Smooth muscle cell (in vitro differentiated cells): ENCODE measurements around the gene COMTD1. TPM values are rescaled to one million over a fixed set of nuclear protein-coding genes. Genes with fewer than 3 reads are reported as not detected.
"Not testable (repeated sequence)": the region's sequence is repeated elsewhere in the genome, so short reads cannot be mapped to it uniquely, and the experiment has no call there.

Source experiments
- DNase-seq: peaks from one replicate; lab custom pipeline; 2025; ENCODE audit not compliant: unreplicated experiment; lab: John Stamatoyannopoulos, UW
- H2AFZ ChIP-seq: fragments of 200-600 bp; sonication (generic); 2 replicates; pipeline ENCODE4 v1.6.0; 2016; ENCODE audit warnings: antibody characterized with exemption, low read depth, mild to moderate bottlenecking
- H3F3A ChIP-seq: fragments of 200-600 bp; sonication (generic); 2 replicates; pipeline ENCODE4 v1.6.0; 2017; ENCODE audit warnings: antibody characterized with exemption, low read depth
- H3K27ac ChIP-seq: fragments of 200-600 bp; sonication (generic); 2 replicates; pipeline ENCODE4 v1.5.1; 2016; ENCODE audit warnings: low read depth, mild to moderate bottlenecking
- H3K27me3 ChIP-seq: fragments of 200-600 bp; sonication (generic); 2 replicates; pipeline ENCODE4 v1.6.1; 2016; ENCODE audit warnings: low read depth, mild to moderate bottlenecking
- H3K36me3 ChIP-seq: fragments of 200-600 bp; sonication (generic); 2 replicates; pipeline ENCODE4 v1.5.1; 2016; ENCODE audit warnings: low read depth
- H3K4me1 ChIP-seq: fragments of 200-600 bp; sonication (generic); 2 replicates; pipeline ENCODE4 v1.5.1; 2016; ENCODE audit warnings: low read depth
- H3K4me2 ChIP-seq: fragments of 200-600 bp; sonication (generic); 2 replicates; pipeline ENCODE4 v1.6.0; 2016; ENCODE audit warnings: mild to moderate bottlenecking
- H3K4me3 ChIP-seq: fragments of 200-600 bp; sonication (generic); 2 replicates; pipeline ENCODE4 v1.5.1; 2016; ENCODE audit warnings: mild to moderate bottlenecking
- H3K79me2 ChIP-seq: fragments of 200-600 bp; sonication (generic); 2 replicates; pipeline ENCODE4 v1.6.0; 2016; ENCODE audit warnings: low read depth, mild to moderate bottlenecking
- H3K9ac ChIP-seq: fragments of 200-600 bp; sonication (generic); 2 replicates; pipeline ENCODE4 v1.6.0; 2016; ENCODE audit warnings: low read depth
- H3K9me3 ChIP-seq: fragments of 200-600 bp; sonication (generic); replicated peaks from 2 replicates; pipeline ENCODE4 v1.5.1; 2016; ENCODE audit warnings: low read depth
- H4K20me1 ChIP-seq: fragments of 200-600 bp; sonication (generic); 2 replicates; pipeline ENCODE4 v1.6.0; 2016; ENCODE audit warnings: low read depth
- WGBS: methylation state at CpG from one replicate; pipeline ENCODE4 v1.1.7; 2016; ENCODE audit warnings: low lambda C conversion rate; 5-methylcytosine and 5-hydroxymethylcytosine counted together
- polyA plus RNA-seq: library from polyadenylated mRNA; unstranded; fragments of >200 nt; fragmentation: Nextera tagmentation; extraction: Ambion mirVana; gene quantifications from 2 replicates; pipeline ENCODE4 v1.2.1, GENCODE V29; 2016
- total RNA-seq: library from RNA; depleted of rRNA; stranded (reverse); fragments of >200 nt; gene quantifications from 2 replicates; pipeline ENCODE4 v1.2.3, GENCODE V29; 2014
- TF ChIP-seq, protein P1 (sequence below): fragments of 200-600 bp; sonication (generic); IDR thresholded peaks from 2 replicates; pipeline ENCODE4 v1.5.1; 2017; ENCODE audit warnings: borderline replicate concordance, mild to moderate bottlenecking, antibody characterized with exemption; ENCODE audit not compliant: insufficient read depth, poor library complexity, severe bottlenecking

Gene COMTD1
- total and polyA plus RNA-seq, 2 experiments from 2014 or later, result 8.4 to 18.7 TPM

DNA sequence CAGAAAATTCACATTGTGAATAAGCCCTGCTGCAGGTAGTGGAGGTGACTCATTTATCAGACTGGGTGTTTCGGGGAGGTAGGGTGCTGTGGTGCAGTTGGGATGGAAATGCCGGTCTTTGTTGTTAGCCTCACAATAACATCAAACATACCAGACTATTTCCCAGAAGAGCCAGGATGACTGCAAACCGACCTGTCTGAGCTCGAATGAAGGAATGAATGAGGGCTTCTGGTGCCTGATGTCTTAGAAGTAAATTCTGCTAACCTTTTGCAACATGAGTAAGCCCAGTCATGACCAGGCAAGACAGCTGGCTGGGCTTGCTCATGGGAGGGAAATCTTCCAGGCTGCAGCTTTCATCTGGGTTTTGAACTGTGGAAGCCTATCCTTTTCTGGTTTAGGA is 27.6 kb downstream of the COMTD1 start:
- H3K27me3 ChIP-seq, result no peaks in the 10 kb centered on the region
- H3K4me1 ChIP-seq, result peaks cover 17% of the 10 kb centered on the region
- H3K9me3 ChIP-seq, result no peaks in the 10 kb centered on the region
- peak overlapping the region; percentile 100 for H3K27ac ChIP-seq
- H4K20me1 ChIP-seq, result peaks cover 18% of the 10 kb centered on the region
- 31% methylated on average over 4 of the region's 4 CpGs for WGBS
- H3K4me2 ChIP-seq, result peak overlapping the region; percentile 34
- no peak overlapping the region for H3K4me3 ChIP-seq
- no peak overlapping the region for H2AFZ ChIP-seq
- H3K36me3 ChIP-seq, result no peaks in the 10 kb centered on the region
- peaks cover 24% of the 10 kb centered on the region for H3K79me2 ChIP-seq
- TF ChIP-seq, protein P1, sequence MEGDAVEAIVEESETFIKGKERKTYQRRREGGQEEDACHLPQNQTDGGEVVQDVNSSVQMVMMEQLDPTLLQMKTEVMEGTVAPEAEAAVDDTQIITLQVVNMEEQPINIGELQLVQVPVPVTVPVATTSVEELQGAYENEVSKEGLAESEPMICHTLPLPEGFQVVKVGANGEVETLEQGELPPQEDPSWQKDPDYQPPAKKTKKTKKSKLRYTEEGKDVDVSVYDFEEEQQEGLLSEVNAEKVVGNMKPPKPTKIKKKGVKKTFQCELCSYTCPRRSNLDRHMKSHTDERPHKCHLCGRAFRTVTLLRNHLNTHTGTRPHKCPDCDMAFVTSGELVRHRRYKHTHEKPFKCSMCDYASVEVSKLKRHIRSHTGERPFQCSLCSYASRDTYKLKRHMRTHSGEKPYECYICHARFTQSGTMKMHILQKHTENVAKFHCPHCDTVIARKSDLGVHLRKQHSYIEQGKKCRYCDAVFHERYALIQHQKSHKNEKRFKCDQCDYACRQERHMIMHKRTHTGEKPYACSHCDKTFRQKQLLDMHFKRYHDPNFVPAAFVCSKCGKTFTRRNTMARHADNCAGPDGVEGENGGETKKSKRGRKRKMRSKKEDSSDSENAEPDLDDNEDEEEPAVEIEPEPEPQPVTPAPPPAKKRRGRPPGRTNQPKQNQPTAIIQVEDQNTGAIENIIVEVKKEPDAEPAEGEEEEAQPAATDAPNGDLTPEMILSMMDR, result no peak
- peaks cover 14% of the 10 kb centered on the region for H3F3A ChIP-seq
- DNase-seq, result no peak
- no peak overlapping the region for H3K9ac ChIP-seq

DNA sequence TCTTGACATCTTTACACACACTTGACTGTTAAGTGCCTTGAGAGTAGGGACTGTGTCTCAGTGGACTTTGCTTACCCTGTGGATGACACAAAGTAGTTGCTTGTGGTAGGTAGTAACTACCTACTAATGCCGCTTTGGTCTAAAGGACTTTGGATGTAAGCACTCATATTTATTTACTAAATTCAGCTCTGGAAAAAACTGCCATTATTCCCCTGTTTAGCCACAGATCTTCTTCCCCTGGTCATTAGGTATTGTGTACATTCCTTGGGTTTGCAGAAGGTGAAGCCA is 28.0 kb downstream of the COMTD1 start:
- peaks cover 21% of the 10 kb centered on the region for H3K79me2 ChIP-seq
- H3K4me2 ChIP-seq, result peak overlapping the region; percentile 34
- TF ChIP-seq, protein P1, result no peak
- no peaks in the 10 kb centered on the region for H3K27me3 ChIP-seq
- H3K27ac ChIP-seq, result peak overlapping the region; percentile 100
- H2AFZ ChIP-seq, result no peak overlapping the region
- no peaks in the 10 kb centered on the region for H3K36me3 ChIP-seq
- H3K9me3 ChIP-seq, result no peaks in the 10 kb centered on the region
- WGBS, result 84% methylated on average over 1 of the region's 1 CpG
- peaks cover 14% of the 10 kb centered on the region for H3F3A ChIP-seq
- no peak overlapping the region for H3K9ac ChIP-seq
- peaks cover 17% of the 10 kb centered on the region for H3K4me1 ChIP-seq
- no peak overlapping the region for H3K4me3 ChIP-seq
- no peak for DNase-seq
- H4K20me1 ChIP-seq, result peaks cover 15% of the 10 kb centered on the region

DNA sequence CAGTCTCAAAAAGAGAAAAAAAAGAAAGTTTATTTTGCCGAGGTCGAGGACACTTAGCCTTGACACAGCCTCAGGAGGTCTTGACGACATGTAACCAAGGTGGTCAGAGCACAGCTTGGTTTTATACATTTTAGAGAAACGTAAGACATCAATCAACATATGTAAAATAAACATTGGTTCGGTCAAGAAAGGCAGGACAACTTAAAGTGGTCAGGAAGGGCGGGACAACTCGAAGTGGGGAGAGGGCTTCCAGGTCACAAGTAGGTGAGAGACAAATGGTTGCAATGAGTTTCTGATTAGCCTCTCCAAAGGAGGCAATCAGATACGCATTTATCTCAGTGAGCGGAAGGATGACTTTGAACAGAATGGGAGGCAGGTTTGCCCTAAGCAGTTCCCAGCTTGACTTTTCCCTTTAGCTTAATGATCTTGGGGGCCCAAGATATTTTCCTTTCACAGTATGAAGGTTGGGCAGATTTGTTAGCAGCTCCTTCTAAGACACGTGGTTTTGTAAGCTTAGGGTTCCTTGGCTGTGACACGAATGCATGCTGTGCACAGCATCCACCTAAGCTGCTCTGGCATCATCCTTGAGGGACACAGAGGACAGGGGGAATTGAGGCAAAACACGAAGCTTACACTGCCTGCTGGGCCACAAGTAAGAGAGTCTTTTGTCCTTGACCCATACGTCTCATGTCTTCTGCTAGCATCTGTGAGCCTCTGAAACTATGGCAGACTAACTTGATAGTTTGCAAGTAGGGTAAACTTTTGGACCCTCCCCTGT is 28.5 kb downstream of the COMTD1 start:
- TF ChIP-seq, protein P1, result no peak
- no peak overlapping the region for H3K9ac ChIP-seq

DNA sequence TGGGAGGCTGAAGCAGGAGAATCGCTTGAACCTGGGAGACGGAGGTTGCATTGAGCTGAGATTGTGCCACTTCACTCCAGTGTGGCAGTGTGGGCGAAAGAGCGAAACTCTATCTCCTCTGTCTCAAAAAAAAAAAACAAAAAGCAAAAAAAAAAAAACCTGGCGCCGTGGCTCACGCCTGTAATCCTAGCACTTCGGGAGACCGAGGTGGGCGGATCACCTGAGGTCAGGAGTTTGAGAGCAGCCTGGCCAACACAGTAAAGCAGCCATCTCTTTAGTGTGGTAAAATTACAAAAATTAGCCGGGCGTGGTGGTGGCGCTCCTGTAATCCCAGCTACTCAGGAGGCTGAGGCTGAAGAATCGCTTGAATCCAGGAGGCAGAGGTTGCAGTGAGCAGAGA is 29.1 kb downstream of the COMTD1 start:
- H3K4me1 ChIP-seq, H3K79me2 ChIP-seq, H3K36me3 ChIP-seq, H4K20me1 ChIP-seq, H3K4me2 ChIP-seq, H3K4me3 ChIP-seq, DNase-seq, H3K9me3 ChIP-seq, H3K27me3 ChIP-seq, H3K27ac ChIP-seq, H2AFZ ChIP-seq, H3K9ac ChIP-seq: not testable (repeated sequence)
- WGBS, result 87% methylated on average over 14 of the region's 14 CpGs
- peaks cover 14% of the 10 kb centered on the region for H3F3A ChIP-seq

More for the DNA sequence above, 28.5 kb downstream of the COMTD1 start:
- Histone ChIP-seq H3K36me3 (no peaks in the 10 kb centered on the region), H3K4me1 (peaks cover 15% of the 10 kb centered on the region), H4K20me1 (peaks cover 9% of the 10 kb centered on the region), H3F3A (peaks cover 14% of the 10 kb centered on the region), H3K9me3 (no peaks in the 10 kb centered on the region), H3K4me2 (no peak overlapping the region), H3K79me2 (peaks cover 15% of the 10 kb centered on the region), H3K4me3 (no peak overlapping the region), H2AFZ (no peak overlapping the region), H3K27ac (peak overlapping the region; percentile 100), H3K27me3 (no peaks in the 10 kb centered on the region)
- DNase-seq, result no peak
- WGBS, result 65% methylated on average over 13 of the region's 13 CpGs
